HG03558 (cell line): ENCODE data around the gene EGFR.

Experiments used
- ATAC-seq: cut with Tn5 transposase; IDR thresholded peaks from one replicate; pipeline ENCODE4 v1.9.1; 2021; ENCODE audit warnings: moderate number of reproducible peaks; ENCODE audit not compliant: unreplicated experiment; ENCODE audit errors: extremely low read depth

Gene EGFR

GRCh38 chr7:55093674-55094073 is 74.9 kb downstream of the EGFR start:
- ATAC-seq: no peak

- ATAC-seq: no peak
Measured at GRCh38 chr7:55094092-55094690, 75.4 kb downstream of the EGFR start.

- no peak for ATAC-seq
Measured at GRCh38 chr7:55095672-55096071, 76.9 kb downstream of the EGFR start.

DNA sequence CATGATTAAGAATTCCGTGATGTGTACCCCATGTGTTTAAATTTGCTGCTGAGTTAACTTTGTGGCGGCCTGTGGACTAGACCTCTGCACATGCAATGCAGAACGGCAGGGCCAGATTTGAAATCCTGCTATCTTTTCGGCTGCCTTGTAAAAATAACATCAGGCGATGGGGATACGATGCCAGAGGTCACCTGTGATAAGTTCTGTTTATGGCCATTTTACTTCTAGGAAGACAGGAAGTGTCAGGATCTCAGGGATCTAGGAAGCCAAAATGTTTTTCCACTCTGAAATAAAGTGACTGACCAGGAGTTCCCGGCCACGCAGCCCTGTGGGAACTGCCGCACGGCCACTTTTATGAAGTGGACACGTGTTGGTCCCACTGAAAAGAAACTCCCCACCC is 77.5 kb downstream of the EGFR start:
- no peak for ATAC-seq

GRCh38 chr7:55097100-55097499 is 78.3 kb downstream of the EGFR start:
- ATAC-seq: no peak

DNA sequence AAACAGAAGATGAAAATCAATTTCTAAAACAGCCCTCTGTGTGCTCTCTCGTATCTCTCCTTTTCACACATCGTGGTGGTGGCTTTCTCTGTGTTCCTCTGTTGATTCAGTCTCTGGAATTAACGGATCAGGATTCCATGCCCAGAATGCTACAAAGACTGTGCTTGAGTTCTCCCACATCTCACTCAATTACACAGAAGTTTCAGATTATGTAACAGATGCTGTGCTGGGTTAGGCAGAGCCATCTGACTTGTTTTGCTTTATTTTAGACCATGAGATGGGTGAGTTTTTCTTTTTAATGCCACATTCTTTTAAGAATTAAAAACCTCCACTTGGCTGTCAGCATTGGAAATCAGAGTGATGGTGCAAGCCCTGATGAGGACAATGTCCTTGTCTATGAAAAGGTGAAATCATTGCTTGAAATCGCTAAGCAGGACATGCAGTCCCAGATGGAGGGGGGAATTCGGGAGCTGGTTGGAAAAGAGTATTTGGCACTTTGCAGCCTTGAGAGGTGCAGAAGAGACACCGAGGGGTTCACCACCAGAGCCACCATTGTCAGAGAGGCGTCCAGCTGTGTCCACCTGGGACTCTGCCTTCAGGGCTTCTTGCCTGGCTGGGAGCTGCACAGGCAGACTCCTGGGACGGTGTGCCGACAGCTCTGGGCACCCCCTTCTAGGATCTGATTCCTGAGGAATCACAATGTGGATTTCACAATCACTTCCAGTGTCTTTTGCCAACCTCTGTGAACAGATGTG is 80.4 kb downstream of the EGFR start:
- ATAC-seq: no peak

DNA sequence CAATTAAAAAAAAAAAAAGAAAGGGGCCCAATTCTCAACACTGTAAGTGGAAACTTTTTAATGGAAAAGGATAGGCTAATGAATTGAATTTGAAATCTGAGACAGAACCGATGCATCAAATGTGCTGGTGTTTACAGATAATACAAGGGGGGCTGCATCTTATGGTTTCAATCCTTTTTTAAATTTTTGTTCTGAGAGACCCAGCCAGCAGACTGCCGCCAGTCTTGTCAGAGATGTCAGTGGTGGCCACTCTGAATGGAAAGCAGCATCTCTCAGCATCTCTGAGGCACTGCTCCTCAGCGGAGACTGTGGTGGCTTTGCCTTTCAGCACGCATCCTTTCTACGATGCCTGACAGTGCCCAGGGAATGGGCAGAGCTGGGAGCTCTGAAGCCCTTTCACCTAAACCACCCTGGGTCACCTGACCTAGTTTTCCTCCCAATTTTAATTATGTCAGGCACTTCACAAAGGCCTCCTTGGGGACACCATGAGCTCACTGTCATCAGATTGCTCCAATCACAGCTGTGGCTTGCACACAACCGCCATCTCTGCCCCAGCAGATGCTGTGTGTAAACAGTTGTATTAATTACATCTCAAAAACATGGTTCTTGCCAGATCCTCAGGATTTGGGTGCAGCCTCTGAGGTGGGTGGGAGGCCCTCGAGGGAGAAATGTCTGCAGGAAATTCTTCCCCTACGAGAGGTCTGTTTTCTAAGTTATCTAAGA is 81.2 kb downstream of the EGFR start:
- ATAC-seq: no peak

GRCh38 chr7:55100544-55101327 is 81.9 kb downstream of the EGFR start:
- no peak for ATAC-seq

GRCh38 chr7:55101359-55101758 is 82.5 kb downstream of the EGFR start:
- no peak for ATAC-seq

- no peak for ATAC-seq
Measured at GRCh38 chr7:55104123-55104522, 85.3 kb downstream of the EGFR start.

GRCh38 chr7:55104712-55105433 is 86.1 kb downstream of the EGFR start:
- ATAC-seq: no peak

DNA sequence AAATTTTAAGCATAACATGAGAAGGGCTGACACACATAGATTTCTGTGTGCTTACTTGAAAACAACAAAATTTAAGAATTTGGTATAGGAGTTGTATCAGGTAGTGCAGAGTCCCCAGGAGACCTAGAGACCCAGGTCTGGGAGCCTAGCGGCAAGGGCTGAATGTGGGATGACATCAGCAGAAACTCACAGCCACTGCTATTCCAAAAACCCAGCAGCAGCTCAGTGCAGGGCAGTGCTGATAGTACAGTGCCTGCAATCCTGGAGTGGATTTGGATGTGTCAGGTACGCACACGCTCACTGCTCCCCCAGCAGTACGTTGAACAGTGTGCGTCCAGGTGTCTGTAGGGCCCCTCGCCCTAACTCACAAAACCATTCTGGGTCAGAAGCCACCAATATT is 87.1 kb downstream of the EGFR start:
- no peak for ATAC-seq

DNA sequence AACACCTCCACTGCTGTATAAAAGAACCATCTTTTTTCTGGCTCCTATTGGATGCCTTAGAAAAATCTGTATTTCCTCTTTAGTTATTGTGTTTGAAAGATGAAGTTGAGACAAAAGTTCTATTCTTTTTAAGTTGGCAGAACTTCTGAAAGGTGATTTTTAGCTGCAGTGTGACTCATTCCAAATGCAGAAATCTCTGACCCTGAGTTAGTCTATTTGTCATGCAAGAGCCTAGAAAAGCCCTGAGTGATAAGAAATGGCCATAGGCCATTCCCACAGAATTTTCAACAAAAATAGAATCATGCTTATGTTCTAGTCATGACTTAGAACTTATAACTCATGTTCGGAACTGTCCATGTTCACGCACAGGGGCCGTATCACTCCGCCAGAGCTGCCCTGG is 89.1 kb downstream of the EGFR start:
- ATAC-seq: no peak

GRCh38 chr7:55108401-55108800 is 89.6 kb downstream of the EGFR start:
- ATAC-seq: no peak

- no peak for ATAC-seq
Measured at GRCh38 chr7:55108818-55109217, 90.0 kb downstream of the EGFR start.

- no peak for ATAC-seq
Measured at GRCh38 chr7:55109404-55110167, 90.8 kb downstream of the EGFR start.

DNA sequence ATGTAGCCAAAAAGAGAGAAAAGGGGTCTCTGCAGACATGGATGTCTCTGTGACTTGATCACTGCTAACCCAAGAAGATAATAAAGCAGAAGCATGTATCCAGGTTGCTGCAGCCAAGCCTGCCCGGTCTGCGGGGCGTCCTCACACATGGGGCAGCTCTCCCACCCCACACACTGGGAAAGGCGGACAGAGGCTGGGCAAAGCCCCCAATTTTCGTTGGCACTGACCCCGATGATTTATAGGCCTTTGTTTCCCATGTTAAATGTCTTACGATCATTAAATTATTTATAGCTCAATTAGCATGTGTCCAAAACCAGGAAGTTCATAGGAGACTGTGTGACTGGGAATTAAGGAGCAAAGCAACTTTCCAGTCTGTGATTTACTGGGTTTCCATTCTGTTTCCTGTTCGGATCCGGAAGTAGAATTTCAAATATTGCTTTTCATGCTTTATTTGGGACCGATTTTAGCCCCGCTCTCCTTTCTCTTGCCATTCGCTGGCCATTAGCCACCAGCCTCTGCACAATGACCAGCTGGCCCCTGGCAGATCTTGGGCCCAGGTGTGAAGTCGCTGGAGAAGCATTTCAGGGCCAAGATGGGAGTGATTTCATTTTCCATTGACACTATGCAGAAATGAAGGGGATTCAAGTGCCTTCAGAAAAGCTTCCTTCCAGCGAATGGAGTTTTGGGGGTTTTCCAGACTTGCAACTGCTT is 91.6 kb downstream of the EGFR start:
- no peak for ATAC-seq

DNA sequence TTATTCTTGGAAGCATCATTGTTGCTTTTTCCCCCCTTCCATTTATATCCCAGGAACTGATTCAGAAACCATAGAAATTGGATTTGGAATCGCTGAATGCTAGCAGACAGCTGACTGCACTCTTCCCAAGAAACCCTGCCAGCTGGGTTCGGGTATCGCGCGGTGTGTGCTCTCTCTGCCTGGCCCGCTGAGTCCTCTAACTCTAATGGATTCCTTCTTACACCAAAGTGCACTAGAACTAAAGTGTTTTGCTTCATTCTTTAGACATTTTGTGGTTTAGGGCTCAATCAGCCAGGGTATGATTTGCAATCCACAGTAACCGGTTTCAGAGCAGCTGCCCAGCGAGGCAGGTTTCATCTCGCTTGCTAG is 92.2 kb downstream of the EGFR start:
- no peak for ATAC-seq

- ATAC-seq: no peak
Measured at GRCh38 chr7:55112056-55112455, 93.2 kb downstream of the EGFR start.
